ENCODE results near the gene SEZ6L2.
"Not testable (repeated sequence)": the region's sequence is repeated elsewhere in the genome, so short reads cannot be mapped to it uniquely, and the experiment has no call there.

The SEZ6L2 gene

GRCh38 chr16:29852654-29853053, 46.7 kb downstream of the SEZ6L2 start:
- no peak for DNase-seq (ENCODE audit: low spot score)

GRCh38 chr16:29850998-29851397, 48.4 kb downstream of the SEZ6L2 start:
- no peak for DNase-seq (ENCODE audit: low spot score)

GRCh38 chr16:29849505-29849904, 49.8 kb downstream of the SEZ6L2 start:
- DNase-seq (ENCODE audit: low spot score): no peak

- DNase-seq (ENCODE audit: low spot score): peak; percentile 22
These were observed 50.7 kb downstream of the SEZ6L2 start for GRCh38 chr16:29848420-29849297.

- DNase-seq (ENCODE audit: low spot score): no peak
These were observed 53.7 kb downstream of the SEZ6L2 start for GRCh38 chr16:29845656-29846055.

DNA sequence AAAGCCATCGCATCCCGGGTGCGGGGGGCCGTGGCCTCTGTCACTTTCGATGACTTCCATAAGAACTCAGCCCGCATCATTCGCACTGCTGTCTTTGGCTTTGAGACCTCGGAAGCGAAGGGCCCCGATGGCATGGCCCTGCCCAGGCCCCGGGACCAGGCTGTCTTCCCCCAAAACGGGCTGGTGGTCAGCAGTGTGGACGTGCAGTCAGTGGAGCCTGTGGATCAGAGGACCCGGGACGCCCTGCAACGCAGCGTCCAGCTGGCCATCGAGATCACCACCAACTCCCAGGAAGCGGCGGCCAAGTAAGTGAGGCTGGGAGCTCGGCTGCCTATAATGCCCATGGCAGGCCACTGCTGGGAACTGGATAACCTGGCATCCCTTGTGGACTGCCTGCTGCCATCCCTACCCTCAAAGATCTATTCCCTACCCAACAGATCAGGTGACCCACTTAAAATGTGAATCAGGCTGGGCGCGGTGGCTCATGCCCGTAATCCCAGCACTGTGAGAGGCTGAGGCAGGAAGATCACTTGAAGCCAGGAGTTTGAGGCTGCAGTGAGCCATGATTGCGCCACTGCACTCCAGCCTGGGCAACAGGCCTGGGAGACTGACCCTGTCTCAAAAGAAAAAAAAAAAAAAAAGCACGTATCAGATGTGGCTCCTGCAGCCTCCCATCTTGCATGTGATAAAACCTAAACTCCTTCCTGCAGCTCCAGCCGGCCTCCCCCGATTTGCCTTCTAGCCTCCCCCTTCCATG, 54.6 kb downstream of the SEZ6L2 start:
- DNase-seq (ENCODE audit: low spot score): no peak

DNA sequence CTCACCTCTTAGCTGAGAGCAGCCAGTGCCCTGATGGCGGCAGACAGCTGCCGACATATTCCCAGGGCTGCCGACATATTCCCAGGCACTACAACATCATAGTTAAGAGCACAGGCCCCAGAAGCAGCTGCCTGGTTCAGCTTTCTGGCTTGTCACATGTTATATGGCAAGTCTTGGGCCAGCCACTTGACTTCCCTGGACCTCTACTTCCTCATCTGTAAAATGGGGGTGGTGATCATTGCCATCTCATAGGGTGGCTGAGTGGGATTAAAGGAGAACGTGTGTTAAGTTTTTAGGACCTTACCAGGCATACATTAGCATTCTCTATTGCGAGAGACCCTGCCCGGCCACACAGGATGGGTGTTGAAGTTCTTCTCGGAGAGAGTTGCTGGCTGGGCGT, 55.4 kb downstream of the SEZ6L2 start:
- no peak for DNase-seq (ENCODE audit: low spot score)

DNA sequence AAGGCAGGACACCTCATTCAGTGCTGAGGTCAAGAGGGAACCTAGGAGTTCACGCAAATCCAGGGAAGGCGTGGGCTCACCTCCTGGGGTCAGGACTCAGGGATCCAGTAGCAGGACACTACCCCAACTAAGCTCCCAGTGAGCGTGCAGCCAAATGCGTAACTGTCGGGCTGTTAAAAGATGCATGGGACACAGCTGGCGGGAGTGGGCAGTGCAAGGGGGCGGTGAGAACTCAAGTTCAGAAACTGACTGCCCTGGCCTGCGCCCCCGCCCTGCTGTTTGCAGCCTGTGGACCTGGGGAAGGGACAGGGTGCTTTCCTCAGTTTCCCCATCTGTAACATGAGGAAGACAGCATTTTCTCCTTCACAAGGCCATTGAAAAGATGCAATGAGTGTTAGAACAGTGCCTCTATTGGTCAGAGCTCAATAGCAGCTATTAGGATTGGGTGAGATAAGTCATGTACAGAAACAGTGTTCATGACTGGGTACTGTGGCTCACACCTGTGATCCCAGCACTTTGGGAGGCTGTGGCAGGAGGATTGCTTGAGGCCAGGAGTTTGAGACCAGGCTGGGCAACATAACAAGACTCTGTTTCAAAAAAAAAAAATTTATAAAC, 56.5 kb downstream of the SEZ6L2 start:
- DNase-seq (ENCODE audit: low spot score): no peak

DNA sequence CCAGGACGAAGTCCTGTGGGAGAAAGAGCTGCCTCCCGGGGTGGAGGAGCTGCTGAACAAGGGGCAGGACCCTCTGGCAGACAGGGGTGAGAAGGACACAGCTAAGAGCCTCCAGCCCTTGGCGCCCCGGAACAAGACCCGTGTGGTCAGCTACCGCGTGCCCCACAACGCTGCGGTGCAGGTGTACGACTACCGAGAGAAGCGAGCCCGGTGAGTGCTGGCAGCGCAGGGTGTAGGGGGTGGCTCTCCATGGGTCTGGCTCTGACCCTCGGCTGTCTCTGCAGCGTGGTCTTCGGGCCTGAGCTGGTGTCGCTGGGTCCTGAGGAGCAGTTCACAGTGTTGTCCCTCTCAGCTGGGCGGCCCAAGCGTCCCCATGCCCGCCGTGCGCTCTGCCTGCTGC, 57.7 kb downstream of the SEZ6L2 start:
- no peak for DNase-seq (ENCODE audit: low spot score)

DNA sequence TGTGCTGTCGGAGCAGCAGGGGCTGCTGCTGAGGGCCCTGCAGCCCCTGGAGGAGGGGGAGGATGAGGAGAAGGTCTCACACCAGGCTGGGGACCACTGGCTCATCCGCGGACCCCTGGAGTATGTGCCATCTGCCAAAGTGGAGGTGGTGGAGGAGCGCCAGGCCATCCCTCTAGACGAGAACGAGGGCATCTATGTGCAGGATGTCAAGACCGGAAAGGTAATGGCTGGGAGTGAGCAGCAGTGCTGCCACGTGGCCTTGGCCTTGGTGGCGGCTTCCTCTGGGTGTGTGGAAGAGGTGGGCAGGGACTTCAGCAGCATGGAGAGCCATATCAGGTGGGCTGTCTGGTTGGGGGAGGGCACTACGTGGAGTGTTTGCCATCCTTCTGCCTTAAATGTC, 59.1 kb downstream of the SEZ6L2 start:
- no peak for DNase-seq (ENCODE audit: low spot score)

DNA sequence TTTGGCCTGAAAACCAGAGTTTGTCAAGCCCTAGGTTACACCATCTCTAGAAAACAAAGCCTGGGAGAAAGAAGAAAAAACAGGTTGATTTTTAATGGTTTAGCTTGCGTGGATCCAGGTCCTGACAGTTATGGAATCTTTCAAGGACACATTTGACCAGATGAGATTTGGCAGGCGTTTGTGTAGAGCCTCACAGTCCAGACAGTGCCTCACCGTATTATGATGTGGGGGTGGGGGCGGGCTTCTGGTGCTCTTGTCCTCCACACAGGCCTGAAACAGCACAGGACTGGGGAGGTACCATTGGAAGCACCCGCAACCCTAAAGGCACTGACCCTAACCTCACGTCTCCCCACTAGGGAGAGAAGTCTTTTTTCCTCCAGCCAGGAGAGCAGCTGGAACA, 59.5 kb downstream of the SEZ6L2 start:
- DNase-seq (ENCODE audit: low spot score): no peak

DNA sequence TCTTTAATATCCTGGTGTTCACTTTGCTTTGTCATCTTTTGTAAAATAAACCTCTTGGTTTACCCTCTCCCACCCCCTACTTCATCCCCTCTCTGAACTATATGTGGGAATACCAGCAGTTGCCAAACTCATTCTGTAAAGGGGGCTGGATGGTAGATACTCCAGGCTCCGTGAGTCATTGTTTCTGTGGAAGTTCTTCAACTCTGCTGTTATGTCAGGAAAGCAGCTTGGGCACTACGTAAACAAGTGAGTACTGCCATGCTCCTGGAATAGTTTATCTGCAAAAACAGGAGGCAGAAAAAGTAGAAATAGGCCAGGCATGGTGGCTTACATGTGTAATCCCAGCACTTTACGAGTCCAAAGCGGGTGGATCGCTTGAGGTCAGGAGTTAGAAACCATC, 61.5 kb downstream of the SEZ6L2 start:
- DNase-seq (ENCODE audit: low spot score): no peak

- no peak for DNase-seq (ENCODE audit: low spot score)
These were observed 62.7 kb downstream of the SEZ6L2 start for GRCh38 chr16:29836623-29837022.

GRCh38 chr16:29835926-29836325, 63.4 kb downstream of the SEZ6L2 start:
- DNase-seq (ENCODE audit: low spot score): no peak

DNA sequence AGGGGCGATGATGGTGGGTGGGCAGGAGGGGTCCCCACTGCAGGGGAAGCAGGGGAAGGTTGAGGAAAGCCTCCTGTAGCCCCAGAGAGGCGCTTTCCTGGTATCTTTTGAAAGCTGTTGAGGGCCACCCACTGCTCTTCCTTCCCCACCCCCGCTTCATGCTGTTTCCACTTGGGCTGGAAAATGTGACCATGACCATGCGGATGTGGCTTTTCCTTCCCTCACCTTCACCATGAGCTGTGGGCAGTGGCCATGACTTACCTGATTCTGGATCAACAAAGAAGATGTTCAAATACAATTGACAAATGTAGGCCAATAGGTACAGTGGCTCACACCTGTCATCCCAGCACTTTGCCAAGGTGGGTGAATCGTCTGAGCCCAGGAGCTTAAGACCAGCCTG, 65.3 kb downstream of the SEZ6L2 start:
- no peak for DNase-seq (ENCODE audit: low spot score)

- DNase-seq (ENCODE audit: low spot score): not testable (repeated sequence)
These were observed 66.1 kb downstream of the SEZ6L2 start for GRCh38 chr16:29833219-29833618.

- DNase-seq (ENCODE audit: low spot score): no peak
These were observed 67.9 kb downstream of the SEZ6L2 start for GRCh38 chr16:29831490-29831889.

GRCh38 chr16:29830774-29831173, 68.6 kb downstream of the SEZ6L2 start:
- DNase-seq (ENCODE audit: low spot score): no peak

- no peak for DNase-seq (ENCODE audit: low spot score)
These were observed 73.0 kb downstream of the SEZ6L2 start for GRCh38 chr16:29826342-29826695.

GRCh38 chr16:29825145-29826044, 74.0 kb downstream of the SEZ6L2 start:
- peak; percentile 74 for DNase-seq (ENCODE audit: low spot score)

GRCh38 chr16:29824589-29825144, 74.7 kb downstream of the SEZ6L2 start:
- DNase-seq (ENCODE audit: low spot score): no peak

Measured in SW480 (cell line).